Hepatocyte (in vitro differentiated cells): Measurements from ENCODE around the gene SHROOM1. TPM values are rescaled to one million over a fixed set of nuclear protein-coding genes. Genes with fewer than 3 reads are reported as not detected.

Experiments used
- DNase-seq: peaks from one replicate; pipeline ENCODE4 v3.0.0-alpha.2; 2016; ENCODE audit warnings: low spot score
- H2AFZ ChIP-seq: fragments of 200-600 bp; sonication (generic); 2 replicates; pipeline ENCODE4 v1.6.0; 2016; ENCODE audit warnings: antibody characterized with exemption, mild to moderate bottlenecking
- H3K27ac ChIP-seq: fragments of 200-600 bp; sonication (generic); 2 replicates; pipeline ENCODE4 v1.5.1; 2016; ENCODE audit warnings: mild to moderate bottlenecking
- H3K27me3 ChIP-seq: fragments of 200-600 bp; sonication (generic); 2 replicates; pipeline ENCODE4 v1.6.1; 2016
- H3K36me3 ChIP-seq: fragments of 200-600 bp; sonication (generic); replicated peaks from 2 replicates; pipeline ENCODE4 v1.5.1; 2016; ENCODE audit warnings: low read depth; ENCODE audit not compliant: insufficient read depth
- H3K4me1 ChIP-seq: fragments of 200-600 bp; sonication (generic); 2 replicates; pipeline ENCODE4 v1.5.1; 2016; ENCODE audit warnings: mild to moderate bottlenecking, moderate library complexity; ENCODE audit not compliant: insufficient read depth
- H3K4me2 ChIP-seq: fragments of 200-600 bp; sonication (generic); 2 replicates; pipeline ENCODE4 v1.6.0; 2016
- H3K4me3 ChIP-seq: fragments of 200-600 bp; sonication (generic); 2 replicates; pipeline ENCODE4 v1.5.1; 2016; ENCODE audit warnings: mild to moderate bottlenecking
- H3K79me2 ChIP-seq: fragments of 200-600 bp; sonication (generic); 2 replicates; pipeline ENCODE4 v1.6.0; 2017; ENCODE audit warnings: mild to moderate bottlenecking
- H3K9me2 ChIP-seq: fragments of 200-600 bp; sonication (generic); replicated peaks from 2 replicates; pipeline ENCODE4 v1.6.0; 2017; ENCODE audit warnings: mild to moderate bottlenecking; ENCODE audit not compliant: insufficient read depth
- H3K9me3 ChIP-seq: fragments of 200-600 bp; sonication (generic); 2 replicates; pipeline ENCODE4 v1.5.1; 2016; ENCODE audit warnings: low read depth, mild to moderate bottlenecking
- H4K20me1 ChIP-seq: fragments of 200-600 bp; sonication (generic); 2 replicates; pipeline ENCODE4 v1.6.0; 2016; ENCODE audit warnings: mild to moderate bottlenecking; ENCODE audit not compliant: insufficient read depth, poor library complexity, severe bottlenecking
- CTCF ChIP-seq: fragments of 200-600 bp; sonication (generic); IDR thresholded peaks from 2 replicates; pipeline ENCODE4 v1.5.1; 2016; ENCODE audit warnings: antibody characterized with exemption, mild to moderate bottlenecking; ENCODE audit not compliant: poor library complexity
- EZH2 ChIP-seq: fragments of 200-600 bp; sonication (generic); IDR thresholded peaks from 2 replicates; pipeline ENCODE4 v1.6.1; 2016; ENCODE audit warnings: antibody characterized with exemption, mild to moderate bottlenecking, borderline replicate concordance
- EZH2phosphoT487 ChIP-seq: fragments of 200-600 bp; sonication (generic); IDR thresholded peaks from one replicate; pipeline ENCODE4 v1.6.1; 2018; ENCODE audit warnings: antibody characterized with exemption, mild to moderate bottlenecking, low read depth, moderate library complexity; ENCODE audit not compliant: unreplicated experiment, severe bottlenecking
- WGBS: methylation state at CpG from one replicate; pipeline ENCODE4 v1.1.6; 2016; ENCODE audit warnings: low lambda C conversion rate; ENCODE audit errors: missing lambda C conversion rate; 5-methylcytosine and 5-hydroxymethylcytosine counted together
- polyA plus RNA-seq: library from polyadenylated mRNA; unstranded; fragments of >200 nt; fragmentation: Nextera tagmentation; extraction: Ambion mirVana; gene quantifications from 2 replicates; pipeline ENCODE4 v1.2.1, GENCODE V29; 2016
- total RNA-seq: library from RNA; depleted of rRNA; stranded (reverse); fragments of >200 nt; gene quantifications from 2 replicates; pipeline ENCODE4 v1.2.3, GENCODE V29; 2014

The SHROOM1 gene
- total and polyA plus RNA-seq, 2 experiments from 2014 or later: 10.0 to 19.2 TPM

- Histone ChIP-seq H3K9me3 (no peaks in the 10 kb centered on the region), H3K4me1 (peaks cover 11% of the 10 kb centered on the region), H3K9me2 (no peaks in the 10 kb centered on the region), H2AFZ (no peak overlapping the region), H3K4me2 (peak overlapping the region; percentile 70), H3K27ac (no peak overlapping the region), H3K36me3 (no peaks in the 10 kb centered on the region), H3K4me3 (no peak overlapping the region), H3K27me3 (no peaks in the 10 kb centered on the region), H3K79me2 (peaks cover 16% of the 10 kb centered on the region), H4K20me1 (no peaks in the 10 kb centered on the region)
- no peak for TF ChIP-seq EZH2
- TF ChIP-seq CTCF: no peak
- WGBS: 56% methylated on average over 62 of the region's 71 CpGs
- DNase-seq: no peak
These were observed 5.2 kb downstream of the SHROOM1 start for GRCh38 chr5:132825033-132825833.

- no peaks in the 10 kb centered on the region for H3K36me3 ChIP-seq
- 92% methylated on average over 3 of the region's 3 CpGs for WGBS
- H3K27me3 ChIP-seq: no peaks in the 10 kb centered on the region
- TF ChIP-seq EZH2phosphoT487 (no peak), EZH2 (no peak), CTCF (no peak)
- H3K4me3 ChIP-seq: no peak overlapping the region
- no peaks in the 10 kb centered on the region for H4K20me1 ChIP-seq
- no peak overlapping the region for H2AFZ ChIP-seq
- peaks cover 13% of the 10 kb centered on the region for H3K79me2 ChIP-seq
- no peaks in the 10 kb centered on the region for H3K9me3 ChIP-seq
- no peak overlapping the region for H3K4me2 ChIP-seq
- no peak overlapping the region for H3K27ac ChIP-seq
- H3K4me1 ChIP-seq: peaks cover 11% of the 10 kb centered on the region
- no peak for DNase-seq
- no peaks in the 10 kb centered on the region for H3K9me2 ChIP-seq
These were observed 6.0 kb downstream of the SHROOM1 start for GRCh38 chr5:132824426-132824825.

GRCh38 chr5:132823481-132824050 is 6.9 kb downstream of the SHROOM1 start:
- H3K4me1 ChIP-seq: peaks cover 11% of the 10 kb centered on the region
- H4K20me1 ChIP-seq: no peaks in the 10 kb centered on the region

More at GRCh38 chr5:132823481-132824050, 6.9 kb downstream of the SHROOM1 start:
- Histone ChIP-seq H2AFZ (peak overlapping the region; percentile 84), H3K27ac (peak overlapping the region; percentile 18), H3K4me2 (peak overlapping the region; percentile 84), H3K36me3 (no peaks in the 10 kb centered on the region), H3K9me3 (no peaks in the 10 kb centered on the region), H3K27me3 (no peaks in the 10 kb centered on the region), H3K4me3 (no peak overlapping the region), H3K9me2 (no peaks in the 10 kb centered on the region), H3K79me2 (peaks cover 5% of the 10 kb centered on the region)
- TF ChIP-seq EZH2: no peak
- no peak for TF ChIP-seq EZH2phosphoT487
- peak; percentile 3 for TF ChIP-seq CTCF
- no peak for DNase-seq
- 81% methylated on average over 7 of the region's 7 CpGs for WGBS
